Measurements from ENCODE around the gene ZEB2. TPM values are rescaled to one million over a fixed set of nuclear protein-coding genes. Genes with fewer than 3 reads are reported as not detected.

Gene ZEB2
- polyA plus RNA-seq, 1 donor from 2014 or later, result 51.5 TPM

- Mint-ChIP-seq H3K27me3 (no peaks in the 10 kb centered on the region), H3K4me1 (peaks cover 16 to 19% (median 17%) of the 10 kb centered on the region in 3 donors), H3K36me3 (peaks cover 1% of the 10 kb centered on the region), H3K9me3 (no peaks in the 10 kb centered on the region), H3K27ac (peak overlapping the region in 2 of 3 donors; percentile 8 to 72), H3K4me3 (peak overlapping the region in 3 of 4 donors; percentile 1 to 54 (median 2))
These were observed 48.4 kb downstream of the ZEB2 start for GRCh38 chr2:144471305-144472045.

GRCh38 chr2:144470816-144471215 is 49.1 kb downstream of the ZEB2 start:
- H3K9me3 Mint-ChIP-seq, result no peaks in the 10 kb centered on the region
- H3K27ac Mint-ChIP-seq, result peak overlapping the region in 1 of 3 donors; percentile 10
- no peaks in the 10 kb centered on the region for H3K27me3 Mint-ChIP-seq
- H3K36me3 Mint-ChIP-seq, result peaks cover 4% of the 10 kb centered on the region
- H3K4me3 Mint-ChIP-seq, result no peak overlapping the region
- peaks cover 13 to 19% (median 15%) of the 10 kb centered on the region in 3 donors for H3K4me1 Mint-ChIP-seq

DNA sequence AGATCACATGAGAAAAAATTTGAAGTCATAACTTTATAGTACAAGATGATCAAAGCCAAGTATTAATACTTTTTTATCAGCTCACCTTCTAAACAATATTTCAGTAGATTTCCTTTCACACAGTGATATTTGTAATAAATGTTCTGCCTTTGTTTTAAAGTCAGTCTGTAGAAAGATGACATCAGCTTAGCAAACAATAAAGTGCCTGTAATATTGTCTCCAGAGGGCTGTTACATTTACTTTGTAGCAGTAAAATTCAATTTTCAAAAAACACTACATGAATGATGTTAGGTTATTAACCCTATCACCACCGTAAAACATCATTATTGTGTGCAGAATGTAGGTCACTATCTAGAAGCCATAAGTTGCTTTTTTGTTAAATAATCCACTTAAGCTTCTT is 49.6 kb downstream of the ZEB2 start:
- Mint-ChIP-seq H3K4me1 (peaks cover 13 to 21% (median 15%) of the 10 kb centered on the region in 3 donors), H3K9me3 (no peaks in the 10 kb centered on the region), H3K36me3 (peaks cover 4% of the 10 kb centered on the region), H3K27ac (peak overlapping the region in 2 of 3 donors; percentile 10 to 14), H3K4me3 (peak overlapping the region in 1 of 4 donors; percentile 39), H3K27me3 (no peaks in the 10 kb centered on the region)

GRCh38 chr2:144469798-144470197 is 50.1 kb downstream of the ZEB2 start:
- H3K4me1 Mint-ChIP-seq, result peaks cover 15 to 21% (median 17%) of the 10 kb centered on the region in 3 donors
- H3K4me3 Mint-ChIP-seq, result peak overlapping the region in 1 of 4 donors; percentile 39
- H3K36me3 Mint-ChIP-seq, result peaks cover 4% of the 10 kb centered on the region
- no peak overlapping the region for H3K27ac Mint-ChIP-seq
- H3K27me3 Mint-ChIP-seq, result no peaks in the 10 kb centered on the region
- H3K9me3 Mint-ChIP-seq, result no peaks in the 10 kb centered on the region

DNA sequence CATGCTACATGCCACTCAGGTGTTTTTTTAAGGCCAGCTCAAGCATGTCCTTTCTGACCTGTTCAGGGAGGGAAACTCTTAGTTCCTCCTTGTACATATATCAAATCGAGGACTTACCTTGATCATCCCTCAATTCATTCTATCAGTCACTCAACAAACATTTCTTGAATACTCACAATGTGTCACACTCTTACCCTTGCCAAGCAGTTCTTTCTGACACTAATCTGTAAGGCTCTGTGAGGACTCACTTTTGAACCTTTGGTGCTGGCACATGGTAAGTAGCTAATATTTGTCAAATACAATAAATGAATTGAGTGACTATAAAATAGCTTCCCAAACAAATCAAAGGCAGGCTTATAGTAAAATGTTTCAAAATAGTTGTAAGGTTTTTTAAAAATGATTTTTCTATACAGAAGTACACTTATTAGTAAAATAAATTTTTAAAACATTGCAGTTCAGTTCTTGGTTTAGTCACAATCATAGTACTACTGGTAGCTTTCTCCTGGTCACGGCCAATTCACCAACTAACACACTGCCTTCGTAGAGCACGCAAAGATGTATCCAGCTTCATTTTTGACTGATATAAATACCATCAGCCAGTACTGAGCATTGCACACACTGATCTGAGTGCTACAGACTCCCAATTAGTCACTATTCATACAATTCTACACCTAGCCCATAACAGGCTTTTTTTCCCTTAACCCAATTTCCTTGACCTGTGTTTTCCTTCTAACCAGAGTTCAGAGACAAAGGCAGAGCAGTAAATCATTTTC is 50.9 kb downstream of the ZEB2 start:
- no peak overlapping the region for H3K27ac Mint-ChIP-seq
- no peak overlapping the region for H3K4me3 Mint-ChIP-seq
- peaks cover 15 to 18% (median 17%) of the 10 kb centered on the region in 3 donors for H3K4me1 Mint-ChIP-seq
- no peaks in the 10 kb centered on the region for H3K9me3 Mint-ChIP-seq
- no peaks in the 10 kb centered on the region for H3K27me3 Mint-ChIP-seq
- peaks cover 4% of the 10 kb centered on the region for H3K36me3 Mint-ChIP-seq

- Mint-ChIP-seq H3K27ac (peak overlapping the region in 1 of 3 donors; percentile 35), H3K9me3 (no peaks in the 10 kb centered on the region), H3K4me1 (peaks cover 16 to 20% (median 18%) of the 10 kb centered on the region in 3 donors), H3K27me3 (no peaks in the 10 kb centered on the region), H3K36me3 (peaks cover 4% of the 10 kb centered on the region), H3K4me3 (peak overlapping the region in 1 of 4 donors; percentile 67)
These were observed 52.3 kb downstream of the ZEB2 start for GRCh38 chr2:144467502-144468137.

GRCh38 chr2:144466637-144467036 is 53.3 kb downstream of the ZEB2 start:
- Mint-ChIP-seq H3K4me3 (no peak overlapping the region), H3K36me3 (peaks cover 4% of the 10 kb centered on the region), H3K27me3 (no peaks in the 10 kb centered on the region), H3K27ac (peak overlapping the region in 1 of 3 donors; percentile 6), H3K9me3 (no peaks in the 10 kb centered on the region), H3K4me1 (peaks cover 18 to 29% (median 22%) of the 10 kb centered on the region in 3 donors)

DNA sequence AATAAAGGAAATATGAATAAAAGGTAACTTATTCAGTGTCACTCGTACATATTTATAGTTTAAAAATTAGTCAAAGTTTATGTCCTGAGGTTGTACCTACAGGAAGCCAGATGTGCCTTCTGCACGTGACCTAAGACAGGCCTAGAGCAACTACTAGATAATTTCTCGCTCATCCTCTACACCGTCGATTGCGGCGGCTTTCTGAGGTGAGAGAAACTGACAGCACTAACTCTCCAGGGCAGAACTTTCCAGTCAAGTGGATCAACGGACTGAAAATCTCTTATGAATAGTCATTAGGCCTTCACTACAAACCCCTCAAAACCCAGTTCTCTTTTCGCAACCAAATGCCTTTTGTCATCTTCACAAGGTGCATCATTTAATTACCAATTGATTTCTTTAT is 54.2 kb downstream of the ZEB2 start:
- Mint-ChIP-seq H3K4me3 (no peak overlapping the region), H3K4me1 (peaks cover 15 to 35% (median 30%) of the 10 kb centered on the region in 3 donors), H3K9me3 (no peaks in the 10 kb centered on the region), H3K27me3 (no peaks in the 10 kb centered on the region), H3K36me3 (peaks cover 4% of the 10 kb centered on the region), H3K27ac (no peak overlapping the region)

- Mint-ChIP-seq H3K4me1 (peaks cover 18 to 40% (median 32%) of the 10 kb centered on the region in 3 donors), H3K36me3 (peaks cover 4% of the 10 kb centered on the region), H3K9me3 (no peaks in the 10 kb centered on the region)
These were observed 55.2 kb downstream of the ZEB2 start for GRCh38 chr2:144464730-144465129.

DNA sequence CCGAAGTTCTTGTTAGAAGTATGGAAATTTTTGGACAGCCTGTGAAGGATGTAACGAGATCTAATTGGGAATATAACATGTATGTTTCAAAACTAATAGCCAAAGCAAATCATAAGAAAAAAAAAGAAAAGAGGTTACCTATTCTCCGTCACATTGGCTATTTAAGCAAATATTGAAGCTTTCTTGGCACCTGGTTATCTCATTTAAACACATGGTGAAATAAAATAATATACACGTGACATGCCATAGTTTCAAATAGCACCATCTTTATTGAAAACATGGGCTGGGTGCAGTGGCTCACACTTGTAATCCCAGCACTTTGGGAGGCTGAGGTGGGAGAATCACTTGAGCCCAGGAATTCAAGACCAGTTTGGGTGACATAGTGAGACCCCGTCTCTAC is 56.7 kb downstream of the ZEB2 start:
- Mint-ChIP-seq H3K4me1 (peaks cover 25 to 50% (median 39%) of the 10 kb centered on the region in 3 donors), H3K4me3 (no peak overlapping the region), H3K36me3 (peaks cover 4% of the 10 kb centered on the region), H3K9me3 (no peaks in the 10 kb centered on the region), H3K27me3 (no peaks in the 10 kb centered on the region), H3K27ac (no peak overlapping the region)

More at GRCh38 chr2:144464730-144465129, 55.2 kb downstream of the ZEB2 start:
- no peaks in the 10 kb centered on the region for H3K27me3 Mint-ChIP-seq
- peak overlapping the region in 1 of 3 donors; percentile 71 for H3K27ac Mint-ChIP-seq
- H3K4me3 Mint-ChIP-seq, result no peak overlapping the region

- no peaks in the 10 kb centered on the region for H3K27me3 Mint-ChIP-seq
- H3K9me3 Mint-ChIP-seq, result no peaks in the 10 kb centered on the region
- peaks cover 24 to 47% (median 40%) of the 10 kb centered on the region in 3 donors for H3K4me1 Mint-ChIP-seq
- peaks cover 4% of the 10 kb centered on the region for H3K36me3 Mint-ChIP-seq
- H3K27ac Mint-ChIP-seq, result peak overlapping the region in 1 of 3 donors; percentile 60
- no peak overlapping the region for H3K4me3 Mint-ChIP-seq
These were observed 57.7 kb downstream of the ZEB2 start for GRCh38 chr2:144462266-144462665.

- Mint-ChIP-seq H3K27ac (no peak overlapping the region), H3K9me3 (no peaks in the 10 kb centered on the region), H3K27me3 (no peaks in the 10 kb centered on the region), H3K36me3 (peaks cover 1% of the 10 kb centered on the region), H3K4me1 (peaks cover 30 to 56% (median 45%) of the 10 kb centered on the region in 3 donors), H3K4me3 (peak overlapping the region in 1 of 4 donors; percentile 3)
These were observed 58.6 kb downstream of the ZEB2 start for GRCh38 chr2:144461308-144461766.

GRCh38 chr2:144460727-144461307 is 59.1 kb downstream of the ZEB2 start:
- H3K4me3 Mint-ChIP-seq, result no peak overlapping the region
- no peak overlapping the region for H3K27ac Mint-ChIP-seq
- H3K27me3 Mint-ChIP-seq, result no peaks in the 10 kb centered on the region
- no peaks in the 10 kb centered on the region for H3K9me3 Mint-ChIP-seq
- peaks cover 33 to 60% (median 49%) of the 10 kb centered on the region in 3 donors for H3K4me1 Mint-ChIP-seq
- no peaks in the 10 kb centered on the region for H3K36me3 Mint-ChIP-seq

DNA sequence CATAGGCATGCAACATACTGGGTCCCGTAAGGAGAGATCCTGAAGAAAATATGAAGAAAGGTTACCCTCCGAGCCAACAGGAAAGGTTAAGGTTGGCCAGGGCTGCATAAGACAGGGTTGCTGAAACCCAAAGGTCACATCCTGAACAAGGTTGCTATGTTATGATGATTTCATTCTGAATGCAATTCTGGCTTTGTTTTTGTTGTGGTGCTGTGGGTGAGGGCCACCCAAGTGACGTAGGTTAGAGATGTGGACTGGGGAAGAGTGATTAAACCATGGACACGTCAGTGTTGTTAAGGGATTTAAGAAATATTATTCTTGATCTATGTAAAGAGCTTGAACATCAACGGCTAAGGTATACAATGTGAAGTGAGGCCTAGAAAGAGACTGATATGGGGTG is 60.0 kb downstream of the ZEB2 start:
- H3K4me1 Mint-ChIP-seq, result peaks cover 39 to 64% (median 58%) of the 10 kb centered on the region in 3 donors
- no peaks in the 10 kb centered on the region for H3K27me3 Mint-ChIP-seq
- H3K9me3 Mint-ChIP-seq, result no peaks in the 10 kb centered on the region
- H3K36me3 Mint-ChIP-seq, result no peaks in the 10 kb centered on the region
- H3K4me3 Mint-ChIP-seq, result peak overlapping the region in 1 of 4 donors; percentile 4
- H3K27ac Mint-ChIP-seq, result peak overlapping the region; percentile 10 to 21 (median 16)
